NOMO-1 (cell line): Measurements from ENCODE around the gene RBPJ.
A peak's percentile ranks its signal among the peaks of the same experiment; 100 is the strongest.
"Not testable (repeated sequence)": the region's sequence is repeated elsewhere in the genome, so short reads cannot be mapped to it uniquely, and the experiment has no call there.

Experiments used
- DNase-seq, 2 experiments: peaks; one replicate each; lab custom pipeline; 2025; ENCODE audit not compliant: unreplicated experiment in 2 of 2; lab: John Stamatoyannopoulos, UW

The RBPJ gene

DNA sequence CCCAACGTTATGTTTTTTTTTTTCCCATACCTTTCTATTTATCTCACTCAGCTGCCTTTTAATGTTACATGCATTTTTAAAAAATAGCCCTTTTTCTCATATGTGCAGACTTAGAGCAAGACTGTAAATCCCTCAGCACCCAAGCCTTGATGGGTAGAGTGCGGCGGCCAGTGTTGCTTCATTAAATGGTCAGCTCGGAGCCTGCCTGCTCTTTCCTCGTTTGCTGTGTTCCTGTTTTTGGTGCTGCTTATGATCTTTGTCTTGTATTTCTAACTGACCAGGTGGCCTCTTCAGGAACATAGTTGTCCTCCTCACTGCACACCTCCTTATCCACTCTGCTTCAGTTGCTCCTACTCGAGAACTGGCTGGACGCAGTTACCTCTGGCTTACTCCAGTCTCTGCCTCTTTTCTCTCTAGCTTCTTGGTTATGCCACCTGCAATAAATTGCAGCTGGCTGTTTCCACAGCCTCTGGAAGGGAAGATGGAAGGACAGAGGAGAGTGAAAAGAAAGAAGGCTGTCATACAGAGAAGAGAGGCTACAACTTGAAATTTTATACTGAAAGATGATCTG lies 10.7 kb downstream of the RBPJ start:
- peak in 1 of 2 experiments; percentile 49 for DNase-seq

DNA sequence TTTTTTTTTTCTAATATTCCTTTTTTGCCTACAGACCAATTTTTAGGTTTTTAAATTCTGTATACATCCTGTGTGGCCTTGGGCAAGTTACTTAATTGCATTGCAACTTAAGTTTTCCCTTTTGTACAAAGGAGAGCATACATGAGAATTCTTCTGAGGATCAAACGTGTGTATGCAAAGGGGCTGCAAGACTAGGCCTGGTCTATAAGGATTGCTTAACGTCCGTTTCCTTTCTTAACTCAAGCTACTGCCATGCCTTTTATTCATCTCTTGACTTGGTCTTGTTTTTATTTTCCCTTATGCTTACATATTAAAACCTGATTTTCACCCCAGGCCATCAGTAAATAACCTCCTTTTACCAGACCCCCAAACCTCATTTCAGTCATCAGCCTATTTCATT lies 13.6 kb downstream of the RBPJ start:
- DNase-seq: peak; percentile 25 to 59

DNA sequence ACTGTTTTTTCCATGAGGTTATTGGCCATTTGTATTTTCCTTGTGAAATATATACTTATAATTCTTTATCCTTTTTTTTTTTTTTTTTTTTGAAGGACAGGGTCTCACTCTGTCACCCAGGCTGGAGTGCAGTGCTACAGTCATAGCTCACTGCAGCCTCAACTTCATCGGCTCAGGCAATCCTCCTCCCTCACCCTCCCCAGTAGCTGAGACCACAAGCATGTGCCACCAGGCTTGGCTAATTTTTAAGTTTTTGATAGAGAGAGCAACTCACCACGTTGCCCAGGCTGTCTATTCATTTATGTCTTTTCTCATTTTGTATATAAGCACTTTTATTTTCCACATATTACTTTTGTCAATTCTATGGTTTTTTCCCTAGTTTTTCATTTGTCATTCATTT lies 16.8 kb downstream of the RBPJ start:
- DNase-seq: no peak

DNA sequence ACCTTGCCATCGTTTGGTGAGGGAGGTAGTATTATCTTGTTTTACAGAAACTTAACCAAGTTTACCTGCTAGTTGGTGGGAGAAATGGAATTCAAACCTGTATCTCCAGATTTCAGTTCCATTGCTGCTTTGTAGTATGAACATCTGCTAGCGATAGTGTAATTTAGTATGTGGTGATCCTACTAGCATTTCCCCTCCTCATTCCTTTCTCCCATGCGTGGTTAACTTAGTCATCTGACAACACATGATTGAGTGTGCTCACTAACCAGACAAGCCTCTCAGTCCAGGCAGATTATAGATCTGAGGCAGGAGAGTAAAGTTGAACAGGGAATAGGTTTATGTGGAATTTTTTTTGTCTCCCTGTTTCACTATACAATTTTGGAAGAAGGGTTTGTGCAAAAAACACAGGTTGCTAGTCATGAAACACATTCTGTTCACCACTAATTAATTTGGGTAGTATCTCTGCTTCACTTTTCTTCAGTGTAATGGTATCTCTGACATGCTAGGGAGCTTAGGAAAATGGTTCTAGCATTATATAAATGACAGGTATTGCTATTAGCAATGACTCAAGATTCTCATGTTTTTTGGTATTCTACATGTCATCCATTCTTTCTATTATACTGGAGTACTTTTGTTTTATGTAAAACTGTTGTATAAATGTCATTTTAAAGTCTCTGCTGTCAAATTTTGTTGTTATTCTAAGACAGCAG lies 21.7 kb downstream of the RBPJ start:
- no peak for DNase-seq

DNA sequence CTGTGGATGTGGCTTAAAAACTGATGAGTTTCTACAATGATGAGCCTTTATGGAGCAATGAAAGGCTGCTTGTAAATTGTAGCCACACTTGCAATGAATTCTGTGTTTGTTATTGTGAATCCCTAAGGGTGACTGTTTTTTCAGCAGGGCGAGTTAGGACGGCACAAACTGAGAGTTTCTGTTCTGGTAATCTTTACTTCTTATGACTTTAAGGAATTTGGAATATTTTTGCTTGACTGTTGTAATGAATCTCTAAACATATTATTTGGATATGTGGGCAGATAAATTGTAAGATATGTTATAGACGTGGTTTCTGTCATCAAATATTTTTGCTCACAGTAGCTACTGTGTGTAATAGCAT lies 22.2 kb downstream of the RBPJ start:
- DNase-seq: no peak

DNA sequence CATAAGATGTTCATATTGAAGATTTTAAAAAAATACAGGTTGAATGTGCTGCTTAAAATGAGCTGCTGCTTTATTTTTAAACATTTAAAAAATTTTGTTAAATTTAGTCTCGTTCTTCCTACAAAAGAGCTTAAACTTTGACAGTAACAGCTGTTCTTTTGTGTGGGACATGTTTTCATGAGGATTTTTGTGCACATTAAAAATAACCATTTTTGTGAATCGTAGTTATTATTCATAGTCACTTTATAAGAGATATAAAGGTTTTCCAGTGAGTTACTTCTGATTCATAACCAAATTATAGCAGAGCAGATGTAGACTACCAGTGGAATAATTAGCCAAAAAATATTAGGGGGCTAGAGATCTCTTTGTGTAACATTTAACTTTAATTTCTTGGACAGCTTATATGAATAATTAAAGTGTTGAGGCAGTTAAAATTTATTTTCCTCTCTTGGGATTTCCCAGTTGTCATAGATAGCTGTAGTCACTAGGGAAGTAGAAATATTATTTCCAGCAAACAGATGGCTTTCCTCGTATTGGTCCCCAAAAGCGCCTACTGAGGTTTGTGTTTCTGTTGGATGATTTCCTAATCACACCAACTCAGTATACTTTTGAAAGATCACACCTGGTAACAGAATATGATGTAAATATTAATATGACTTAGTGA lies 24.2 kb downstream of the RBPJ start:
- DNase-seq: no peak

DNA sequence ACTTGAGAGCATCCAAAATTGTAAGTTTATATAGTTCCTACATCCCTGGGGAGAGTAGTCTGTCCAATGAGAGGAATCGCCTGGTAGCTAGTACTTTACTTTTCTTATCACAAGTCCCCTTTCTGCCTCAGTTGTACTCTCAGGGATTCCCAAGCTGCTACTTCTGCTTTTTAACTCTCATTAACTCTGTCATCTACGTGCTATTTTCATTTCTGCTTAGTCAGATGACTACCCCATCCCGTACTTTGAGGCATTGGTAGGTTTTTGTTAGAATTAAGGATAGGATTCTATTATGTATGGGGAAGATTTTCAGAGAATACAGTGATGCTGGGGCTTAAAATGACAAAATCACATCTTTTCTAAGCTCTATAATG lies 24.7 kb downstream of the RBPJ start:
- peak in 1 of 2 experiments; percentile 16 for DNase-seq

DNA sequence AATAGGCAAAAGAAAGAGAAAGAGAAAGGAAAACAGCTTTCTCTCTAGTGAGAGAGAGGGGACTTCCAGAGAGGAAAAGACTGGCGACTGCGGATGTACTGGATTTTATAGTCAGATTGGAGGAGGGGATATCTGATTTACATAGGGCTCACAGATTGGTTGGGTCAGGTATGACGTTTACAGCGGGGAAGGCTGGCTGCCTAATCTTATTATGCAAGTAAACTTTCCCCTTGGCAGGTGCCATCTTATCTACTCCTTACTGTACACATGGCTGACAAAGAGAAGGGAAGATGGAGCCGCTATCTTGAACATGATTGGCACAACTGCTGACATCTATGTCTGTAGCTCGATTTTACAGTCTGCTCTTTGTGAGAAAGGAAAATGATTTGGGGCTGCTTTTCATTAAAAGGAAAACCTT lies 25.4 kb downstream of the RBPJ start:
- no peak for DNase-seq

DNA sequence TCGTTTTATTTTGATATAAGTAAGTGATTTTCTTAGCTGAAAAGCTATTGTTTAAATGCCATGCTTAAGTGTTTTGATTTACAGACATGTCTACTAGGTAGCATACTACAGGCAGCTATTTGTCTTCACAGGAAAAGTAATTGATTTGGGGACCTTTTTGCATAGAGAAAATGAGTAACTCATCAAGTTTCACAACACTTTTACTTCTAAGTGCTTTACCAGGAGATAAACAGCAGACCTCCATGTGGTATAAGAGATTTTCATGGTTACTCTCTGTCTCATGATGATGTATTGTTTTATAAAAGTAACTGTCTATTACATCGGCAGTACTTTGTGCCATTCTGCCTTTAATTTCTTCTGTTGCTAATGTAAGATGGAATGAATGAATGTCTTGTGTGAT lies 28.7 kb downstream of the RBPJ start:
- DNase-seq: no peak

DNA sequence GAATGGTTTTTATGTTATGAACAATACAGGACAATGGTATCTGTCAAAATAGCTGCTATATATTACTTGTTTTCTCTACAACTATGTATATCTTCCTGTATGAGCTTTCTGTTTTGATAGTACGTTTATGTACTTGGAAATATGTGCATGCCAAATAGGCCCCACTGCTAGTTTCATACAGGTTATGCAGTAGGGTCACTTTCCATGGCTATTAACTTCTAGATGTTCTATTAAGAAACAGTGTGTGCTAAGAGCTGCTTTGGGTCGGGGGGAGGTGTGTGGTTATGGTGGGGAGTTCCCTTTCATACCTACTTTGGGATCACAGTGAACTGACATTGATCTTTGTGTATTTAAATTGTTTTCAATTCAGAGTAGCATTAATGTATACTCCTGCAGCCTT lies 30.9 kb downstream of the RBPJ start:
- DNase-seq: no peak

DNA sequence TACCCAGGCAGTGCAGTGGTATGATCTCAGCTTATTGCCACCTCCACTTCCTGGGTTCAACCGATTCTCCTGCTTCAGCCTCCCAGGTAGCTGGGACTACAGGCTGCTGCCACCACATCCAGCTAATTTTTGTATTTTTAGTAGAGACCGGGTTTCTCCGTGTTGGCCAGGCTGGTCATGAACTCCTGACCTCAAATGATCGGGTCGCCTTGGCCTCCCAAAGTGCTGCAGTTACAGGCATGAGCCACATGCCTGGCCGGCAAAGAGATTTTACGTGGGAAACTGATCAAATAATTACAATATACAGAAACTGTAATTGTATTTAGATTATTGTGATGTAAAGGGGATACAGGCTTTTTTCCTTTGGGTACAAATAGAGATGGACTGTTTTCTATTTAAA lies 33.7 kb downstream of the RBPJ start:
- DNase-seq: no peak

DNA sequence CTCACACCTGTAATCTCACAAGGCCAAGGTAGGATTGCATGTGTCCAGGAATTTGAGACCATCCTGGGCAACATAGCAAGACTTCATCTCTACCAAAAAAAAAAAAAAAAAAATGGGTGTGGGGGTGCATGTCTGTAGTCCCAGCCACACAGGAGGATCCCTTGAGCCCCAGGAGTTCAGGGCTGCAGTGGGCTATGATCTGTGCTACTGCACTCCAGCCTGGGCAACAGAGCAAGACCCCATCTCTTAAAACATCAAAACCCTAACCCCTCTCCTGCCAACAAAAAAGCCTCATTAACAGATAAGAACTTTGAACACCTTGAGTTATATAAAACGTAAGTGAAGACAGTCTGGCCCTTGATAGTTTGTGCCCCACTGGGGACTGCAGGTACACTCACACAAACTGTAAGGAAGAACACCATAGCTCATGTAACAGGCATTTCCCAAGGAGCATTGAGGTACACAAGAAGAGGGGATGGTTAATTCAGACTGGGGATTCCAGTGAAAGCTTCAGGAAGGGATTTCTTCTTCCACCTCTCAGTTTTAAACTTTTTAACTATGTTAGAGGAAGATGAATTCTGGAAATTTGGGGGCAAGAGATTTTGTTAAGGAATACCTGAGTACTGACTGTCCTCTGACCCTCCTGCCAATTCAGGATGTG lies 34.7 kb downstream of the RBPJ start:
- no peak for DNase-seq

DNA sequence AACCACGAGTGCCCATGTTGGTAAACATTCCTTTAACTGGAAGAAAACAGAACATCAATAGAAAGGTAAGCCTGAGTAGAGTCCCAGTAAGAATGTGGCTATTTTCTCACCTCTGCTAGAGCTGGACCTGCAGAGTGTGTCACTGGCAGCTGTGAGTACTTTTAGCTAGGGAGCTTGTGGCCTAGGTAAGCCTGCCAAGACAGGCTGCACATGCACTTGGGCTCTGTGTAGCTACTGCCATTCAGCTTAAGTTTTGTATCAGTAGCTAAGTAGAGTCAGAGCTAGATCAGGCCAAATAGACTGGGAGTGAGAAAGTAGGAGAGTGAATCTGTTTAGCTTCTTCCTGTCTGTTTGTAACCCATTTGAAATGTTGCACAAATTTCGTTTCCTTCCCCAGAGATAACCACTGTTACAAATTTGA lies 35.3 kb downstream of the RBPJ start:
- DNase-seq: peak in 1 of 2 experiments; percentile 52

DNA sequence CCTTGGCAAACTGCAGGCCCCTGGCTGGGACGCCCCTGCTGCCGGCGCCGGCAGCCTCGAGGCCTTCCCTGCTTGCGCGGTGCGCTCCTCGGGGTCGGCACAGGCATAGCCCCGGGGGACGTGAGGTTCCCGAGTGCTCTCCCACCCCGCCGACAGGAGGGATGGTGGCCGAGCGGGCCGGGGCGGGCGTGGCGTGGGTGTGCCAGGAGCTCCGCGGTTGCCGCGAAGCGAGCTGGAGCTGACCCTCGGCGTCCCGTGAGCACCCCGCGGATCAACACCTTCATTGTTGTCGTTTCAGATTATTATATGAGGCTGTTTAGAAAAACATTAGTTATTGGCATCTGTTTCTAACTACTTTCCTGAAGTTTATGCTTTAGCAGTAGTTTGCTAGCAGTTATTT lies 38.7 kb downstream of the RBPJ start:
- not testable (repeated sequence) for DNase-seq

DNA sequence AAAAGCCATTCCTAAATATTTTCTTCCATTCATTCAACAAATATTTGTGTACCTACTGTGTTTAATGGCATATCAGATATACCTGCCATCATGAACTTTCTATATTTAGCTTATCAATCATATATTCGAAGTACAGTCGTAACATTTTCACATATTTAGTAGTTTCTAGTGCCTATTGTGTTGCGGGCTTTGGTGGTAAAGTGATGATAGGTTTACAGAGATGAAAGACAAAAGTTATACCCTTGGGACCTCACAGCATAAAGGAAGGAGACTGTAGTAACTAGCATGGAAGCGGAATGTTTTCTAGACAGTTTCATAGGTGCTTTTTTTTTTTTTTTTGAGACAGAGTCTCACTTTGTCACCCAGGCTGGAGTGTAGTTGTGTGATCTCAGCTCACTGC lies 39.5 kb downstream of the RBPJ start:
- no peak for DNase-seq

DNA sequence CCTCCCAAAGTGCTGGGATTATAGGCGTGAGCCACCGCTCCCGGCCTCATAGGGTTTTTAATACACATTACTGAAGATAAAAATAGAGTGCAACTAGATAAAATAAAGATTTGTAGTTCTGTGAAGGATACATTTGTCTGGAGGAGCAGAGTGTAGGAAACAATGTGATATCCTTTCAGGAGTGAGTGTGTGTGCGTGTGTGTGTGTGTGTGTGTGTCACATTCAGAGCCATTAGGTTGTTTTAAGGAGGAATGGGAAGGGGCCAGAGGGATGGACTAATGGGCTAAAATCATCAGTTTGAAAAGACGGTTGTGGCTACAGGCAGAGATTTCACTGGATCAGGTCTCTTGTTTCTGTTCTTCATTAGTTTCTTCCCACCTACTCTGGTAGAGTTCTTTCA lies 40.0 kb downstream of the RBPJ start:
- DNase-seq: no peak

DNA sequence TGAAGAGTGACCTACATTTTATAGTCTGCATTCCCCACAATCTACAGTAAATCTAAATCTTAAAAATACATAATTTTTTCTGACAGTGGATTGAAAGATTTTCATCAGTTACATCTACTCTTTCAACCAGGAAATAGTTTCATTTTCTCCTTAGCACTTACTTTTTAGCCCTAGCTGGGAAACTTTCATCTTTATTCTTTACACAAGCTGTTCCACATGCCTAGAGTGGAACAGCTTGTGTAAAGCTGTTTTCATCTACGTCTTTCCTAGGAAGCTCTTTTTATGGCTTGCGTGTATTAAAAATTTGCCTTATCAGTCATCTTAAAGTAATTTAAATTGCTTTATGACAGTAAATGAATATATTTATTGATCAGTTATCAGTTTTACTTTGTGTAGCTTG lies 40.5 kb downstream of the RBPJ start:
- no peak for DNase-seq

DNA sequence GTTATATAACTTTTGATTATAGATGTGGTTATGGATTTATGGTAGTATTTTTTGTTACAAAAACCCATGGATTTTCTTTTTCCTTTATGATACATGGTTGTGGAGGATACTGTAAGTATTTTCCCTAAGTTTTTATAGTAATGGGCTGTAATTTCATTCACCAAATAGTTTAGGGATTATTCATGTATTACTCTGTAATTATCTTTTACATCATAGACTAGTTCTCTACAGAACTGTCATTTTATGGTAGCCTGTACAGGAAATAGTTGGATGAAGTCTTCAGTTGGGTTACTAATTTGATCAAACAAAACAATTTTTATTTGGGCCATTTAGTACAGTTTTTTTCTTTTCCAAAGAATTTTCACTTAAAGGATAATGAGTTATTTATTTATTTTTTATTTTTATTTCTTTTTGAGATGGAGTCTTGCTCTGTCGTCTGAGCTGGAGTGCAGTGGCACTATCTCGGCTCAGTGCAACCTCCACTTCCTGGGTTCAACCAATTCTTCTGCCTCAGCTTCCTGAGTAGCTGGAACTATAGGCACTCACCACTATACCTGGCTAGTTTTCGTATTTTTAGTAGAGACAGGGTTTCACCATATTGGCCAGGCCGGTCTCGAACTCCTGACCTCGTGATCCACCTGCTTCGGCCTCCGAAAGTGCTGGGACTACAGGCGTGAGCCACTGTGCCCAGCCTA lies 42.1 kb downstream of the RBPJ start:
- DNase-seq: no peak

DNA sequence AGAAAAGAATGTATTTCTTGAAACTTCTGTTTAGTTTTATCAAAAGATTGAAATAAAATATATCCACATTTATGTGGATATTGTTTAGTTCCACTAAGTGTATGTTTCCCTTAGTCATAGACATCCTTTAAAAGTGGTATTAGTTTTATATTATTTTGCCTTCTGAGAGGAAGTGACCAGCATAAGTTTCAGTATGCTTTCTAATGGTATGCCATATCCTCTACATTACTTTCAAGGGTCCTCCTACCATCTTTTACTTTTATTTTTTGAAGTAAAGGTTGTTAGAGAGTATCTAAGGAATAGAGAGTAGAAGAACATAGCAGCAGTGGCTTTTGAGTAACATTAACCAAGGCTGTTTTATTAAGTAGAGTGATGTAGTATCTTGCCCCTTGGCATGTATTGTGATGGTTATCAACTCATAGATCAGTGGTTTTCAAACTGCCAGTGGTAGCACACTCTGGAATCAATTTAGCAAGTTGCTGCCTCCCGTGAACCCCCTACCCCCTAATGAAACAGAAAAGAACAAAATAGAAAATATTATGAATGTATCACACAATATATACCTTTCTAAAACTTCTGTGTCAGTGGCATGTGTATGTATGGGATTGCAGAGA lies 44.8 kb downstream of the RBPJ start:
- DNase-seq: no peak

DNA sequence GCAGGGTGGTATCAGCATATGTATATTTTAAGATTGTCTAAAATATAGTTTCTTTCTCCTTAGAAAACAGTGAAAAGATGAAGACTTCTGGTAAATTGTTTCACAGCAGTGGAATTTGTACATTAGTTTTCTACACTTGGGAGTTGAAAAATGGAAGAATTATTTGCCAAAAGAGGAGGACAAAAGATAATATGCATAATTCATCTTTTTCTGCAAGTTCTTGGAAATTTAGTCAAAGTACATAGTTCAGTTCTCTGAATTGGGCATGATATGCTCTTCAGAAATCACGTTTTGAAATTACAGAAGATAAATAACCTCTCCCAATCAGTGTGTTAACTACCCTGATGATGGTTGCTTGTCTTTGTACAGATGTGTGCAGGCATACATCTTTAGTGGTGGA lies 47.0 kb downstream of the RBPJ start:
- no peak for DNase-seq

DNA sequence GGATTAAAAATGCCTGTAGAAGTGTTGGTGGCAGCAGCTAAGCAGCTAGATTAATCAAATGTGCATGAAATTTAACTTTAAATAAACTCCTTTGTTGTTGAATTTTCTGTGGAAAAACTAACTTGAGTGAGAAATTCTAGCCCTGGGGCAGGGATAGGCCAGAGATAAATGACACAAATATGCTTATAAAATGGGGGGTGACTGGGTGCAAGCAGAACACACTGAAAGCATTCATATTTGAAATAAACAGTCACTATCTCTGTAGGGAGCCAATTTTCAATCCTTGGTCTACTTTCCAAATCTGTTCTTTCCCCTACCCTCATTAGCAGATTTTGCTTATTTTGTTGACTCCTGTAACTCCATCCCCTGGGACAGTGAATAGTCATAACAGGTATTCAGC lies 47.9 kb downstream of the RBPJ start:
- no peak for DNase-seq
